ENCODE measurements around the gene DLK1.

DNA sequence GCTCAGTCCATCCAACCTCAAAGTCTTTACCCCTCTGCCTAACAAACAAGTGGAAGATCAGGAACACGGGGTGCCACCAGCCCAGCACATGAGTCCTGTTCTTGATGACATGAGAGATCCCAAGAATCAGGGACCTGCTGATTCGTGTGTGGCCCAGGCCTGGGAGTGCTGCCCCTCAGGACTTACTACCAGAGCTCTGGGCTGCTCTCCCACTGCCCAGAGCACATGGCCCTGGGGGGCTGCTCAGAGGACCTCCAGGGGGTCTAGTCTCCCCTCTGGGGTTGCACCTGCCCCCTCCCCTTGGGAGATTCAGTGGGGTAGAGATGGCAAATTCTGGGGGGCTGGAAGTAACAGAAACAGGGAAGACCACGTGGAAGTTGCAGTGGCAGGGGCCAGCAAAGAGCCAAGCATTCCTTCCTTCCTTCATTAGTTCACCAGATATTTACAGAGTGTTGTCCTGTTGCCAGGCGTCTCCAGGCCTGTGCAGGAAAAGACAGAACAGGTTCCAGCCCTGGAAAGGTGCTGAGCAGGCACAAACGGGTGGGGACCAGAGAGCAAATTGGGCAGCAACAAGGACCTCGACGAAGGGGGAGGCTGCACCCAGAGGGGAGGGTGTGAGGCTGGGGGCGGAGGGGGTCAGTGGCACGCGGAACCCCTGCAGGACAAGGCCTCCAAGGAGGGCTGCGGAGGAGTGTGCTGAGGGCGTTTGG is 54.1 kb downstream of the DLK1 start:
- TF ChIP-seq FOXM1 (IDR thresholded peaks at IDR 0.05; ENCODE audit: borderline replicate concordance, low read depth): no peak
- TF ChIP-seq, protein P1, sequence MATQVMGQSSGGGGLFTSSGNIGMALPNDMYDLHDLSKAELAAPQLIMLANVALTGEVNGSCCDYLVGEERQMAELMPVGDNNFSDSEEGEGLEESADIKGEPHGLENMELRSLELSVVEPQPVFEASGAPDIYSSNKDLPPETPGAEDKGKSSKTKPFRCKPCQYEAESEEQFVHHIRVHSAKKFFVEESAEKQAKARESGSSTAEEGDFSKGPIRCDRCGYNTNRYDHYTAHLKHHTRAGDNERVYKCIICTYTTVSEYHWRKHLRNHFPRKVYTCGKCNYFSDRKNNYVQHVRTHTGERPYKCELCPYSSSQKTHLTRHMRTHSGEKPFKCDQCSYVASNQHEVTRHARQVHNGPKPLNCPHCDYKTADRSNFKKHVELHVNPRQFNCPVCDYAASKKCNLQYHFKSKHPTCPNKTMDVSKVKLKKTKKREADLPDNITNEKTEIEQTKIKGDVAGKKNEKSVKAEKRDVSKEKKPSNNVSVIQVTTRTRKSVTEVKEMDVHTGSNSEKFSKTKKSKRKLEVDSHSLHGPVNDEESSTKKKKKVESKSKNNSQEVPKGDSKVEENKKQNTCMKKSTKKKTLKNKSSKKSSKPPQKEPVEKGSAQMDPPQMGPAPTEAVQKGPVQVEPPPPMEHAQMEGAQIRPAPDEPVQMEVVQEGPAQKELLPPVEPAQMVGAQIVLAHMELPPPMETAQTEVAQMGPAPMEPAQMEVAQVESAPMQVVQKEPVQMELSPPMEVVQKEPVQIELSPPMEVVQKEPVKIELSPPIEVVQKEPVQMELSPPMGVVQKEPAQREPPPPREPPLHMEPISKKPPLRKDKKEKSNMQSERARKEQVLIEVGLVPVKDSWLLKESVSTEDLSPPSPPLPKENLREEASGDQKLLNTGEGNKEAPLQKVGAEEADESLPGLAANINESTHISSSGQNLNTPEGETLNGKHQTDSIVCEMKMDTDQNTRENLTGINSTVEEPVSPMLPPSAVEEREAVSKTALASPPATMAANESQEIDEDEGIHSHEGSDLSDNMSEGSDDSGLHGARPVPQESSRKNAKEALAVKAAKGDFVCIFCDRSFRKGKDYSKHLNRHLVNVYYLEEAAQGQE (IDR thresholded peaks at IDR 0.05; ENCODE audit: low read depth): no peak
- TF ChIP-seq, protein P2, sequence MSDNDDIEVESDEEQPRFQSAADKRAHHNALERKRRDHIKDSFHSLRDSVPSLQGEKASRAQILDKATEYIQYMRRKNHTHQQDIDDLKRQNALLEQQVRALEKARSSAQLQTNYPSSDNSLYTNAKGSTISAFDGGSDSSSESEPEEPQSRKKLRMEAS (IDR thresholded peaks at IDR 0.05): no peak
- TF ChIP-seq CEBPB (IDR thresholded peaks at IDR 0.05): no peak
- TF ChIP-seq, protein P3, sequence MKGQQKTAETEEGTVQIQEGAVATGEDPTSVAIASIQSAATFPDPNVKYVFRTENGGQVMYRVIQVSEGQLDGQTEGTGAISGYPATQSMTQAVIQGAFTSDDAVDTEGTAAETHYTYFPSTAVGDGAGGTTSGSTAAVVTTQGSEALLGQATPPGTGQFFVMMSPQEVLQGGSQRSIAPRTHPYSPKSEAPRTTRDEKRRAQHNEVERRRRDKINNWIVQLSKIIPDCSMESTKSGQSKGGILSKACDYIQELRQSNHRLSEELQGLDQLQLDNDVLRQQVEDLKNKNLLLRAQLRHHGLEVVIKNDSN (IDR thresholded peaks at IDR 0.05): no peak
- TF ChIP-seq NFIC (IDR thresholded peaks at IDR 0.05): no peak
- no peak for TF ChIP-seq EP300 (IDR thresholded peaks at IDR 0.05; ENCODE audit: borderline replicate concordance)
- no peak for TF ChIP-seq YY1 (IDR thresholded peaks at IDR 0.05; ENCODE audit: low read depth)
